RWPE2 (cell line): ENCODE data around the gene BMERB1.
A peak's percentile ranks its signal among the peaks of the same experiment; 100 is the strongest.

Source experiments
- ATAC-seq: fragments of 200-7000 bp; cut with Tn5 transposase; 3 replicates; pipeline ENCODE4 v1.9.1; 2021; ENCODE audit warnings: low read depth
- DNase-seq: peaks from one replicate; pipeline ENCODE4 v3.0.0-alpha.2; 2020; ENCODE audit warnings: low spot score
- H3K27ac ChIP-seq: fragments of 450-650 bp; 2 replicates; pipeline ENCODE4 v1.5.1; 2017; ENCODE audit warnings: mild to moderate bottlenecking; ENCODE audit not compliant: poor library complexity, severe bottlenecking
- H3K27me3 ChIP-seq: fragments of 250-450 bp; sonication (Bioruptor Pico); 2 replicates; pipeline ENCODE4 v1.5.1; 2021; ENCODE audit warnings: mild to moderate bottlenecking, moderate library complexity; ENCODE audit not compliant: insufficient read depth, poor library complexity, severe bottlenecking
- H3K36me3 ChIP-seq: fragments of 250-450 bp; sonication (Bioruptor Pico); 2 replicates; pipeline ENCODE4 v1.5.1; 2020; ENCODE audit warnings: low read depth, mild to moderate bottlenecking, moderate library complexity
- H3K4me1 ChIP-seq: fragments of 250-450 bp; sonication (Bioruptor Pico); 2 replicates; pipeline ENCODE4 v1.5.1; 2021; ENCODE audit warnings: mild to moderate bottlenecking, moderate library complexity; ENCODE audit not compliant: insufficient read depth, poor library complexity, severe bottlenecking
- H3K4me3 ChIP-seq: fragments of 250-450 bp; sonication (Bioruptor Pico); 2 replicates; pipeline ENCODE4 v1.5.1; 2021; ENCODE audit warnings: mild to moderate bottlenecking, moderate library complexity; ENCODE audit not compliant: severe bottlenecking
- H3K9me3 ChIP-seq: fragments of 250-450 bp; sonication (Bioruptor Pico); 2 replicates; pipeline ENCODE4 v1.5.1; 2021; ENCODE audit warnings: mild to moderate bottlenecking, moderate library complexity; ENCODE audit not compliant: severe bottlenecking
- CTCF ChIP-seq: fragments of 450-650 bp; IDR thresholded peaks from one replicate; pipeline ENCODE4 v1.5.1; 2017; ENCODE audit warnings: mild to moderate bottlenecking, moderate library complexity; ENCODE audit not compliant: poor library complexity, severe bottlenecking

The BMERB1 gene

DNA sequence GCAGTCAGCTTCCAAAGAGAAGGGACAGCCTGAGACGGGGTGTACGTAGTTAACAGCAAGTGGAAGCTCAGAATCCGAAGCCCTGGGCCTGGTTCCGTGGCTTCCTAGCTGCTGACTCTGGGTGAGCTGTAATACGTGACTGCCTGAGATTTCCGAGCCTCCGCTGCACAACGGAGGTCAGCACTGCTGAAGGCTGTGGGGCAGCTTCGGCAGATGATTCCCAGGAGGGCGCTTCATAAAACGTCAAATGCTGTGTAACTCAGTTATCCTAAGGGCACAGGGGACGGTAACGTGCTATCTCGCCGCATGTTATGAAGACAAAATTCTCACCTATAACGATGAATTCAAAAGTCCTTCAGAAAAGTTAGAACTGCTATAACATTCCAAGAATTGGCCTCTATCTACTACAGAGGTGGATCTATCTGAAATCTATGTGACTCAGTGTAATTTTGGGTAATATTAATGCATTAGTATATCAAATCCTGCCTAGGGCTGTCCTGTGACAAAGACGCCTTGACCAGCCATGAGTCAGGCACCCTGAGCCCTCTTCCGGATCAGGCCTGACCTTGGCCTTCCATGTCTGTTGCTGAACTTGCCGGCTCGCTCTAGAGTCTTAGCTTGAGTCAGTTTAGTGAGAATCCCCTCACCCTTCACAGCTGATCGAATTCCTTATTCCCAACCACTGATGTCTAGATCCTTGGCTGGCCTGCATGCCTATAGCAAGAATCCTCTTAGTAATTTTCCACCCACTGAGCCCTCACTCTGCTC lies 165.1 kb downstream of the BMERB1 start:
- H3K27ac ChIP-seq: no peak overlapping the region
- H3K4me1 ChIP-seq: no peaks in the 10 kb centered on the region
- no peak for TF ChIP-seq CTCF
- ATAC-seq: peak; percentile 36; the same call in 1 of the 3 replicates
- no peaks in the 10 kb centered on the region for H3K27me3 ChIP-seq
- DNase-seq: no peak
- H3K4me3 ChIP-seq: no peak overlapping the region
- H3K9me3 ChIP-seq: no peaks in the 10 kb centered on the region
- peaks cover 80% of the 10 kb centered on the region for H3K36me3 ChIP-seq

DNA sequence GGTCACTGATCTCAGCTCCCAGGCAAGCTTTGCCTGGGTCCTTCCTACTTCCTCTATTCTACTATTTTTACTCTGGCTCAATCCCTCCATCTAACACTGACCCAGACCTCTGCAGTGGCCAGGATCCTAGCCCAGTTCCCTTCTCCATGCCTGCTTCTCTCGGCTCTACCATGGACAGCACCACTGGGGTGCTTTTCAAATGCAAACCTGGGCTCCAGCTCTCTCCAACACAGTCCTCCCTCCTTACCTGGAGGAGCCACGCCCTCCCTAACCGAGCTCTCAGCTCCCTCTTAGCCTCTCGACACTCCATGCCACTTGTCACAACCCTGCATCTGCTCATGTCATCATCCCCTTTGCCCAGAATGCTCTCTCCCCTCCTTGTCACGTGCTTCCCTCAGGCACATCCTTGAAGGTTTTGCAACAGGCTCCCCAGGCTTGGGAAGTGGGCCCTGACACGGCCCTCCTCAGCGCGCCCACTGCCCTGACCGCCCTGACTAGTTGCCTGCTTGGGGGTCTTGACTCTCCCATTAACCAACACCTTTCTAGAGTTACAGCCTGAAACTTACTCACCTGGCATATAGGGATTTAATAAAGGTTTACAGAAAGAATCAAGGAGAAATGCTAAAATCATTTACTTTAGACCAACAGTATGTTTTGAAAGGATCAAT lies 167.0 kb downstream of the BMERB1 start:
- no peak for ATAC-seq

GRCh38 chr16:15602285-15603044 lies 168.1 kb downstream of the BMERB1 start:
- peaks cover 71% of the 10 kb centered on the region for H3K36me3 ChIP-seq
- no peak for DNase-seq
- H3K4me3 ChIP-seq: no peak overlapping the region
- ATAC-seq: no peak
- no peaks in the 10 kb centered on the region for H3K9me3 ChIP-seq
- no peak overlapping the region for H3K27ac ChIP-seq
- TF ChIP-seq CTCF: no peak
- H3K4me1 ChIP-seq: no peaks in the 10 kb centered on the region
- H3K27me3 ChIP-seq: no peaks in the 10 kb centered on the region

More for the DNA sequence above, 167.0 kb downstream of the BMERB1 start:
- H3K36me3 ChIP-seq: peaks cover 76% of the 10 kb centered on the region
- TF ChIP-seq CTCF: no peak
- H3K9me3 ChIP-seq: no peaks in the 10 kb centered on the region
- no peak overlapping the region for H3K4me3 ChIP-seq
- H3K27me3 ChIP-seq: no peaks in the 10 kb centered on the region
- H3K27ac ChIP-seq: no peak overlapping the region
- no peak for DNase-seq
- H3K4me1 ChIP-seq: no peaks in the 10 kb centered on the region

- H3K36me3 ChIP-seq: peaks cover 79% of the 10 kb centered on the region
- no peaks in the 10 kb centered on the region for H3K9me3 ChIP-seq
- DNase-seq: no peak
- no peak for TF ChIP-seq CTCF
- H3K27me3 ChIP-seq: no peaks in the 10 kb centered on the region
- no peak for ATAC-seq
- H3K27ac ChIP-seq: no peak overlapping the region
- H3K4me3 ChIP-seq: no peak overlapping the region
- H3K4me1 ChIP-seq: no peaks in the 10 kb centered on the region
Observed at GRCh38 chr16:15604460-15605440, 170.4 kb downstream of the BMERB1 start.
